Trophoblast cell (in vitro differentiated cells and primary cell): Measurements from ENCODE around the gene OR2A7. TPM values are rescaled to one million over a fixed set of nuclear protein-coding genes. Genes with fewer than 3 reads are reported as not detected.
"Not testable (repeated sequence)": the region's sequence is repeated elsewhere in the genome, so short reads cannot be mapped to it uniquely, and the experiment has no call there.

Source experiments
- DNase-seq, 2 donors: peaks; one replicate each; pipeline ENCODE4 v3.0.0-alpha.2; 2016
- H2AFZ ChIP-seq: 2 replicates; pipeline ENCODE4 v1.6.1; 2013; ENCODE audit warnings: low read length, moderate library complexity, mild to moderate bottlenecking; ENCODE audit not compliant: insufficient read depth, poor library complexity
- H2AK5ac ChIP-seq: 2 replicates; pipeline ENCODE4 v1.6.1; 2013; ENCODE audit warnings: mild to moderate bottlenecking, low read length
- H2BK120ac ChIP-seq: 2 replicates; pipeline ENCODE4 v1.6.1; 2013; ENCODE audit warnings: low read length, mild to moderate bottlenecking, moderate library complexity; ENCODE audit not compliant: insufficient read depth, poor library complexity
- H2BK12ac ChIP-seq: 2 replicates; pipeline ENCODE4 v1.6.1; 2013; ENCODE audit warnings: mild to moderate bottlenecking, low read length, moderate library complexity
- H2BK5ac ChIP-seq: 2 replicates; pipeline ENCODE4 v1.6.1; 2013; ENCODE audit warnings: low read length, low read depth, moderate library complexity, mild to moderate bottlenecking; ENCODE audit not compliant: poor library complexity
- H3K14ac ChIP-seq: 2 replicates; pipeline ENCODE4 v1.6.1; 2013; ENCODE audit warnings: mild to moderate bottlenecking, low read length
- H3K18ac ChIP-seq: 2 replicates; pipeline ENCODE4 v1.6.1; 2013; ENCODE audit warnings: mild to moderate bottlenecking, low read length
- H3K23ac ChIP-seq: 2 replicates; pipeline ENCODE4 v1.6.1; 2013; ENCODE audit warnings: low read length
- H3K27ac ChIP-seq: 2 replicates; pipeline ENCODE4 v1.5.1; 2013; ENCODE audit warnings: low read depth, mild to moderate bottlenecking, inconsistent platforms, low read length, moderate library complexity
- H3K27me3 ChIP-seq: 2 replicates; pipeline ENCODE4 v1.6.1; 2013; ENCODE audit warnings: inconsistent platforms, mild to moderate bottlenecking, low read length, moderate library complexity; ENCODE audit not compliant: insufficient read depth
- H3K36me3 ChIP-seq, 2 experiments: 1 replicate in 1 of 2; 2 replicates in 1 of 2; pipeline ENCODE4 v1.6.1; 2013; ENCODE audit warnings: low read length in 2 of 2, mild to moderate bottlenecking in 2 of 2, moderate library complexity in 1 of 2; ENCODE audit not compliant: insufficient read depth in 2 of 2, control insufficient read depth in 1 of 2
- H3K4ac ChIP-seq: 2 replicates; pipeline ENCODE4 v1.6.1; 2013; ENCODE audit warnings: low read depth, mild to moderate bottlenecking, low read length, moderate library complexity
- H3K4me1 ChIP-seq, 2 experiments: 1 replicate in 1 of 2; 2 replicates in 1 of 2; pipeline ENCODE4 v1.6.1; 2013; ENCODE audit warnings: low read length in 2 of 2, mild to moderate bottlenecking in 2 of 2, moderate library complexity in 1 of 2; ENCODE audit not compliant: insufficient read depth in 2 of 2, control insufficient read depth in 1 of 2
- H3K4me2 ChIP-seq: 2 replicates; pipeline ENCODE4 v1.6.1; 2013; ENCODE audit warnings: inconsistent platforms, mild to moderate bottlenecking, low read length, moderate library complexity
- H3K4me3 ChIP-seq: 2 replicates; pipeline ENCODE4 v1.5.1; 2013; ENCODE audit warnings: mild to moderate bottlenecking, low read depth, low read length, inconsistent platforms
- H3K79me1 ChIP-seq: one replicate; pipeline ENCODE4 v1.6.1; 2013; ENCODE audit warnings: low read length
- H3K79me2 ChIP-seq: 2 replicates; pipeline ENCODE4 v1.6.1; 2013; ENCODE audit warnings: low read length, mild to moderate bottlenecking; ENCODE audit not compliant: control insufficient read depth, insufficient read depth, poor library complexity
- H3K9ac ChIP-seq: 2 replicates; pipeline ENCODE4 v1.6.1; 2013; ENCODE audit warnings: mild to moderate bottlenecking, low read length
- H3K9me3 ChIP-seq: 2 replicates; pipeline ENCODE4 v1.6.1; 2013; ENCODE audit warnings: low read depth, mild to moderate bottlenecking, control low read depth, inconsistent platforms, low read length; ENCODE audit not compliant: insufficient read depth
- H4K12ac ChIP-seq: 2 replicates; pipeline ENCODE4 v1.6.1; 2013; ENCODE audit warnings: low read depth, mild to moderate bottlenecking, low read length, moderate library complexity
- H4K8ac ChIP-seq: 2 replicates; pipeline ENCODE4 v1.6.1; 2013; ENCODE audit warnings: low read depth, mild to moderate bottlenecking, low read length, moderate library complexity
- H4K91ac ChIP-seq: one replicate; pipeline ENCODE4 v1.6.1; 2013; ENCODE audit warnings: low read depth, mild to moderate bottlenecking, low read length, moderate library complexity
- WGBS: extraction: QIAGEN DNeasy Blood & Tissue Kit; methylation state at CpG from one replicate; pipeline ENCODE4 v1.1.7; 2013; ENCODE audit warnings: missing lambda C conversion rate; ENCODE audit not compliant: insufficient read length, insufficient coverage; ENCODE audit errors: extremely low coverage; 5-methylcytosine and 5-hydroxymethylcytosine counted together
- polyA plus RNA-seq: library from polyadenylated mRNA; stranded (reverse); fragments of 200-250 nt; gene quantifications from 2 replicates; pipeline ENCODE4 v1.2.3, GENCODE V29; 2013

The OR2A7 gene
- polyA plus RNA-seq = 1.4 and 1.7 TPM in 2 replicates

- no CpG with 5 or more reads among the region's 7 CpGs for WGBS
Measured at GRCh38 chr7:144264692-144265091, at the start of gene OR2A7. TSS of gene OR2A7 (minus strand) at chr7:144264792. CDS start at chr7:144259628, 5,164 bp downstream.

GRCh38 chr7:144311872-144312469, 47.4 kb upstream of the OR2A7 start, which contains the start of gene OR2A1:
TSS of gene OR2A1 (plus strand) at chr7:144312419. CDS start at chr7:144318125, 5,706 bp downstream.
- H3K23ac ChIP-seq, H3K27me3 ChIP-seq, H3K4ac ChIP-seq, H3K4me1 ChIP-seq, DNase-seq, H3K4me3 ChIP-seq, H4K91ac ChIP-seq, H2AFZ ChIP-seq, H2BK5ac ChIP-seq, H4K8ac ChIP-seq, H3K9me3 ChIP-seq, H3K27ac ChIP-seq, H2BK12ac ChIP-seq, H2BK120ac ChIP-seq, H3K9ac ChIP-seq, H3K79me1 ChIP-seq, H3K4me2 ChIP-seq, H3K36me3 ChIP-seq, H4K12ac ChIP-seq, H2AK5ac ChIP-seq, H3K14ac ChIP-seq, H3K79me2 ChIP-seq, H3K18ac ChIP-seq: not testable (repeated sequence)
- no CpG with 5 or more reads among the region's 2 CpGs for WGBS

More at GRCh38 chr7:144264692-144265091, at the start of gene OR2A7:
- not testable (repeated sequence) for H2BK12ac ChIP-seq, H3K27ac ChIP-seq, H3K27me3 ChIP-seq, H3K79me1 ChIP-seq, H3K9me3 ChIP-seq, H3K4me1 ChIP-seq, H2BK120ac ChIP-seq, H3K23ac ChIP-seq, H3K18ac ChIP-seq, H2AK5ac ChIP-seq, H4K91ac ChIP-seq, H3K4me2 ChIP-seq, H2BK5ac ChIP-seq, H3K79me2 ChIP-seq, DNase-seq, H3K4me3 ChIP-seq, H2AFZ ChIP-seq, H3K4ac ChIP-seq, H4K8ac ChIP-seq, H3K9ac ChIP-seq, H3K14ac ChIP-seq, H4K12ac ChIP-seq, H3K36me3 ChIP-seq

GRCh38 chr7:144311218-144311617, 46.6 kb upstream of the OR2A7 start:
- not testable (repeated sequence) for H3K4me1 ChIP-seq, H3K14ac ChIP-seq, H3K4me2 ChIP-seq, H3K36me3 ChIP-seq, H3K4ac ChIP-seq, H2AK5ac ChIP-seq, H2BK5ac ChIP-seq, H2AFZ ChIP-seq, H3K18ac ChIP-seq, H3K79me1 ChIP-seq, H2BK12ac ChIP-seq, H4K12ac ChIP-seq, H3K79me2 ChIP-seq, H3K9ac ChIP-seq, H4K8ac ChIP-seq, H3K9me3 ChIP-seq, H4K91ac ChIP-seq, DNase-seq, H3K27ac ChIP-seq, H3K23ac ChIP-seq, H3K4me3 ChIP-seq, H3K27me3 ChIP-seq, H2BK120ac ChIP-seq
- no CpG with 5 or more reads among the region's 2 CpGs for WGBS

- H2BK5ac ChIP-seq, H4K12ac ChIP-seq, H3K9ac ChIP-seq, H3K4me2 ChIP-seq, H3K79me1 ChIP-seq, H3K36me3 ChIP-seq, H2AFZ ChIP-seq, H4K91ac ChIP-seq, H4K8ac ChIP-seq, H3K9me3 ChIP-seq, H2BK120ac ChIP-seq, H3K4me1 ChIP-seq, H3K79me2 ChIP-seq, H3K4ac ChIP-seq, H2BK12ac ChIP-seq, H2AK5ac ChIP-seq, DNase-seq, H3K27ac ChIP-seq, H3K14ac ChIP-seq, H3K4me3 ChIP-seq, H3K18ac ChIP-seq, H3K27me3 ChIP-seq, H3K23ac ChIP-seq: not testable (repeated sequence)
- no CpG with 5 or more reads among the region's 2 CpGs for WGBS
Measured at GRCh38 chr7:144309702-144310101, 45.1 kb upstream of the OR2A7 start.
